Mesothelial cell of epicardium (in vitro differentiated cells): Measurements from ENCODE around the gene TAGAP. TPM values are rescaled to one million over a fixed set of nuclear protein-coding genes. Genes with fewer than 3 reads are reported as not detected.

Source experiments
- DNase-seq, 2 experiments: peaks; one replicate each; pipeline ENCODE4 v3.0.0; 2021; ENCODE audit warnings: low spot score in 2 of 2; ENCODE audit not compliant: unreplicated experiment in 2 of 2
- H3K27ac Mint-ChIP-seq: 2 replicates; pipeline ENCODE4 v1.8.0; 2021; ENCODE audit warnings: mixed read lengths
- H3K27me3 Mint-ChIP-seq: 2 replicates; pipeline ENCODE4 v1.8.0; 2021; ENCODE audit warnings: low read depth, mixed read lengths
- H3K36me3 Mint-ChIP-seq: 2 replicates; pipeline ENCODE4 v1.8.0; 2021; ENCODE audit warnings: mixed read lengths
- H3K4me1 Mint-ChIP-seq: 2 replicates; pipeline ENCODE4 v1.8.0; 2021; ENCODE audit warnings: mixed read lengths
- H3K4me3 Mint-ChIP-seq: 2 replicates; pipeline ENCODE4 v1.8.0; 2021; ENCODE audit warnings: mild to moderate bottlenecking, moderate library complexity, mixed read lengths
- H3K9me3 Mint-ChIP-seq: 2 replicates; pipeline ENCODE4 v1.8.0; 2021; ENCODE audit warnings: mixed read lengths
- total RNA-seq: library from RNA; stranded (reverse); gene quantifications from 3 replicates; pipeline ENCODE4 v1.2.1, GENCODE V29; 2021
- TF ChIP-seq, protein P1 (sequence below): fragments of 200-600 bp; sonication (generic); IDR thresholded peaks from one replicate; pipeline ENCODE4 v1.5.0; 2021; ENCODE audit warnings: antibody characterized with exemption; ENCODE audit not compliant: unreplicated experiment

Gene TAGAP
- total RNA-seq, 1 donor from 2014 or later: 0.16 TPM

DNA sequence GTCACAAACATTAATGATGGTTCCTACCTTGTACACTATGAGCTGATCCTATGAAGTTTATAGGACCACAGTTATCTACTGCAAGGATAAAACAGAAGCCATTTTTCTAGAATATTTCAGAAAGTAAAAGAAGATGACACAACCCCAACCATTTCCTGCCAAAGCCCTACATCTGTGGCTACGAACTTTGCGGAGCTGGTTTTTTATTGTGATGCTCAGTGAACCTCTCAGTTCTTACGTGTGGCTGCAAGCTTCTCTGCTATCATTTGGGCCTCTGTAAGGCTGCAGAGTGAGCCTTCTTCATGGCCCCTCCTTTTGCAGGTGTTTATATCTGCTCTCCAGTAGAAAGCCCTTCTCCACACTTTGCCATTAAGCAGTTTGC lies 17.8 kb upstream of the TAGAP start:
- H3K4me3 Mint-ChIP-seq: no peak overlapping the region
- peaks cover 76% of the 10 kb centered on the region for H3K27me3 Mint-ChIP-seq
- H3K36me3 Mint-ChIP-seq: no peaks in the 10 kb centered on the region
- H3K27ac Mint-ChIP-seq: no peak overlapping the region
- no peaks in the 10 kb centered on the region for H3K4me1 Mint-ChIP-seq
- no peak for DNase-seq
- TF ChIP-seq, protein P1, sequence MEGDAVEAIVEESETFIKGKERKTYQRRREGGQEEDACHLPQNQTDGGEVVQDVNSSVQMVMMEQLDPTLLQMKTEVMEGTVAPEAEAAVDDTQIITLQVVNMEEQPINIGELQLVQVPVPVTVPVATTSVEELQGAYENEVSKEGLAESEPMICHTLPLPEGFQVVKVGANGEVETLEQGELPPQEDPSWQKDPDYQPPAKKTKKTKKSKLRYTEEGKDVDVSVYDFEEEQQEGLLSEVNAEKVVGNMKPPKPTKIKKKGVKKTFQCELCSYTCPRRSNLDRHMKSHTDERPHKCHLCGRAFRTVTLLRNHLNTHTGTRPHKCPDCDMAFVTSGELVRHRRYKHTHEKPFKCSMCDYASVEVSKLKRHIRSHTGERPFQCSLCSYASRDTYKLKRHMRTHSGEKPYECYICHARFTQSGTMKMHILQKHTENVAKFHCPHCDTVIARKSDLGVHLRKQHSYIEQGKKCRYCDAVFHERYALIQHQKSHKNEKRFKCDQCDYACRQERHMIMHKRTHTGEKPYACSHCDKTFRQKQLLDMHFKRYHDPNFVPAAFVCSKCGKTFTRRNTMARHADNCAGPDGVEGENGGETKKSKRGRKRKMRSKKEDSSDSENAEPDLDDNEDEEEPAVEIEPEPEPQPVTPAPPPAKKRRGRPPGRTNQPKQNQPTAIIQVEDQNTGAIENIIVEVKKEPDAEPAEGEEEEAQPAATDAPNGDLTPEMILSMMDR: no peak
- H3K9me3 Mint-ChIP-seq: no peaks in the 10 kb centered on the region

DNA sequence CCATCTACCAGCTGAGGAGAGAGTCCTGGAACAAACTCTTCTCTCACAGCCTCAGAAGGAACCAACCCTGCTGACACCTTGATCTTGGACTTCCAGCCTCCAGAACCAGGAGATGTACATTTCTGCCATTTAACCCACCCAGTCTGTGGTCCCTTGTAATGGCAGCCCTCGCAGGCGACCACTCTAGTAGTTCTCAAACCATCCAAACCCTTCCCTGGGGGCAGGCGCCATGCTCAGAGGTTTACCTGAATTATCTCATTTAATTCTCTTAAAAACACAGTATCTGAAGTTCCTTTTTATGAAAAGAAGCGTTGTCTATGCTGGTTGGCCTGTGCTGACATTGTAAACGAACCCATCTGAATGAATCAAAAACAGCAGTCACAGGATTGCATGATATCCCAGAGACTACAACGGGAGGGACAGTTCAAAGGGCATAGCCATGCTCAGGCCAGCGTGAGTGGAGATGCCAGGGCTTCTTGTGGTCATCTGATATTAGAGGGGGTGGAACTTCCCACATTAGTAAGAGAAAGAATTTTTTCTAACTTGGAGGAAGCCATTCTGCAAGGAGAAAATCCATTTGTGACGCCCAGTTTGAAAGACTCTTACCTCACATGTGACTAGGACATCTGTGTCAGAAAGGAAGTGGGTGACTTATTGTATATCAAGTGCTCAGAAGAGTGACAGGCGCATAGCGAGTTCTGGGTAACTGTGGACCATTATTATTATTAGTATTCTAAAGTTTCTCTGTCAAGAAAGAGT lies 17.2 kb upstream of the TAGAP start:
- no peak overlapping the region for H3K4me3 Mint-ChIP-seq
- TF ChIP-seq, protein P1: no peak
- DNase-seq: no peak
- H3K27me3 Mint-ChIP-seq: peaks cover 74% of the 10 kb centered on the region
- H3K4me1 Mint-ChIP-seq: no peaks in the 10 kb centered on the region
- no peak overlapping the region for H3K27ac Mint-ChIP-seq
- H3K36me3 Mint-ChIP-seq: no peaks in the 10 kb centered on the region
- H3K9me3 Mint-ChIP-seq: no peaks in the 10 kb centered on the region

DNA sequence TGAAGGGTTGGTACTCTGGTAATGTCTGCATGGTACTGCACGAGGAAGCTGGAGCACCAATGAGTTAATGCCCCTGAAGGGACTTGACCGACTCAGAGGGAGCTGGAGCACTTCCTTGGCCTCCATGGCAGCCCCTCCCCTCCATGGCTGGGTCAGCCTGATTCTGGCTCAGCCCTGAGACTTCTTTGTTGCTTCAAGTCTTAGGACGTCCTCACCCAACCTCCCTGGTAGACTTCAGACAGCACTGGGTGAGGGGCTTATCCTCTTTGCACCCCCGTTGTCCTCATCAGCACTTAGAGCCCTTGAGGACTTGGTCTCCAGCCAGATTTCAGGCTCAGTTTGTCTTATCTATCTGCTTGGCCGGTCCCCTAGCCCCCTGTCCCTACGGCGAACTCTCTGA lies 16.4 kb upstream of the TAGAP start:
- H3K27me3 Mint-ChIP-seq: peaks cover 72% of the 10 kb centered on the region
- H3K9me3 Mint-ChIP-seq: no peaks in the 10 kb centered on the region
- H3K4me3 Mint-ChIP-seq: no peak overlapping the region
- TF ChIP-seq, protein P1: no peak
- no peaks in the 10 kb centered on the region for H3K36me3 Mint-ChIP-seq
- no peak for DNase-seq
- no peak overlapping the region for H3K27ac Mint-ChIP-seq
- H3K4me1 Mint-ChIP-seq: no peaks in the 10 kb centered on the region

DNA sequence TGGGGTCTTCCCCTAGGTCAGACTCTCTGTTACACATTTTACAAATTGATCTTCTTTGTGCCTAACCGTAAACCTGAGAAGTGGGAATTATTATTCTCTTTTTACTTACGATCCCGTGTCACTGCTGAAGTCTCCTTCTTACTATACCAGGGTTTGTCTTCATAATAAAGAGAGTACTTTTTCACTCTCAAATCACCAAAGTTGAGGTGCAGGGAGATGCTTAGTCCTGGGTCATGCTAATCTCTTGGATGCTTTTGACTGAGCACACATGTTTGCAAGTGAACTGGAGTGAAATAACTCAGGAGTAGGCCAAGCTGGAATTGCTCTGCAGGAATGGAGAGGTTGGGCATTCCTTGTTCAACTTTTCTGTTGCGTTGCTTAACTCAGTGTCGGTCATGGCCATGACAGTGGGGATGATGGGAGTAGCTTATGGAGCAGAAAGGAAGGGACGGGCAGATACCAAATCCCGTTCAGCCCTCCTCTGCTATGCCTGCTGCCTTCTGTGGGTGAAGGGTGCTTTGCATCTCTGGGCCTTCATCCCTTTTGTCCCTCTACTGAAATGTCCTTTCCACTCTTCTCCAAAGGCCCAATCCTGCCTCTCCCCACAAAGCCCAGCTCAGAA lies 15.2 kb upstream of the TAGAP start:
- H3K27ac Mint-ChIP-seq: no peak overlapping the region
- no peaks in the 10 kb centered on the region for H3K36me3 Mint-ChIP-seq
- no peak for DNase-seq
- peaks cover 66% of the 10 kb centered on the region for H3K27me3 Mint-ChIP-seq
- H3K4me3 Mint-ChIP-seq: no peak overlapping the region
- H3K4me1 Mint-ChIP-seq: no peaks in the 10 kb centered on the region
- H3K9me3 Mint-ChIP-seq: no peaks in the 10 kb centered on the region
- TF ChIP-seq, protein P1: no peak

DNA sequence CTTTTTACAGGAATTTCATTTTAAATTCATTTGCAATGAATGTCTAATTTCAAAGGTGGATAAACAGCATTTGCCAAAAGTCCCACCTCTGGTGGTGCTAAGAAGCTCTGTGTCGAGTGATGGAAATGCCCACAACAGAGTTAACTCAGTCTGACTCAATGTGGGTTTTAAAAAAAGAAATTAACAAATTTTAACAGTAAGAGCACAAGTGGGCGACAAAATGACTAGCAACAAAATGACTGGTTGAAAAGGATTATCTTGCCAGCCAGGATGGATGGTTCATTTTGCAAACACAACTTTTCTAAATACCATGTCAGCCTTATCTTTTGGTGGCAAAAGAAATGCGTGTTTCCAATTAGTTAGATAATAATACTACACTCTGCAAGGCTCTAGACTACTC lies 14.3 kb upstream of the TAGAP start:
- no peaks in the 10 kb centered on the region for H3K4me1 Mint-ChIP-seq
- DNase-seq: no peak
- no peak overlapping the region for H3K4me3 Mint-ChIP-seq
- no peaks in the 10 kb centered on the region for H3K36me3 Mint-ChIP-seq
- TF ChIP-seq, protein P1: no peak
- no peak overlapping the region for H3K27ac Mint-ChIP-seq
- H3K27me3 Mint-ChIP-seq: peaks cover 64% of the 10 kb centered on the region
- no peaks in the 10 kb centered on the region for H3K9me3 Mint-ChIP-seq
